Ascending aorta (tissue), 2 donors: ENCODE data around the gene SPPL2A. TPM values are rescaled to one million over a fixed set of nuclear protein-coding genes. Genes with fewer than 3 reads are reported as not detected.

Experiments
- DNase-seq, 2 donors: peaks; one replicate each; pipeline ENCODE4 v3.0.0-alpha.2; 2019; ENCODE audit warnings: low spot score in 2 of 2
- H3K27ac ChIP-seq, 2 donors: fragments of 200-600 bp; sonication (generic); one replicate each; pipeline ENCODE4 v1.5.1; 2016 to 2017; ENCODE audit warnings: mild to moderate bottlenecking in 1 of 2
- H3K27me3 ChIP-seq: fragments of 200-600 bp; sonication (generic); one replicate; pipeline ENCODE4 v1.5.1; 2017
- H3K36me3 ChIP-seq, 2 donors: fragments of 200-600 bp; sonication (generic); one replicate each; pipeline ENCODE4 v1.5.1; 2016
- H3K4me1 ChIP-seq, 2 donors: fragments of 200-600 bp; sonication (generic); one replicate each; pipeline ENCODE4 v1.5.1; 2016 to 2017; ENCODE audit warnings: mild to moderate bottlenecking in 1 of 2
- H3K4me3 ChIP-seq, 2 donors: fragments of 200-600 bp; sonication (generic); one replicate each; pipeline ENCODE4 v1.5.1; 2016 to 2017; ENCODE audit warnings: mild to moderate bottlenecking in 1 of 2
- H3K9me3 ChIP-seq, 2 donors: fragments of 200-600 bp; sonication (generic); one replicate each; pipeline ENCODE4 v1.5.1; 2016
- intact Hi-C: fragments of 100-400 bp; cut with DNase I; formaldehyde crosslinking; loops from one replicate; pipeline ENCODE4 v1.15.1; 2023
- total RNA-seq: library from RNA; depleted of rRNA; stranded (reverse); fragments of >200 nt; gene quantifications from one replicate; pipeline ENCODE4 v1.1.0, GENCODE V29; 2016
- TF ChIP-seq, protein P1 (sequence below), 3 experiments: fragments of 200-600 bp in 2 of 3; fragments of 450-650 bp in 1 of 3; sonication (generic) in 2 of 3; IDR thresholded peaks; one replicate each; pipeline ENCODE4 v1.5.1; 2016 to 2019; ENCODE audit warnings: antibody characterized with exemption in 3 of 3, mild to moderate bottlenecking in 1 of 3, moderate library complexity in 1 of 3

The SPPL2A gene
- total RNA-seq, 1 donor from 2014 or later, result 785 TPM

DNA sequence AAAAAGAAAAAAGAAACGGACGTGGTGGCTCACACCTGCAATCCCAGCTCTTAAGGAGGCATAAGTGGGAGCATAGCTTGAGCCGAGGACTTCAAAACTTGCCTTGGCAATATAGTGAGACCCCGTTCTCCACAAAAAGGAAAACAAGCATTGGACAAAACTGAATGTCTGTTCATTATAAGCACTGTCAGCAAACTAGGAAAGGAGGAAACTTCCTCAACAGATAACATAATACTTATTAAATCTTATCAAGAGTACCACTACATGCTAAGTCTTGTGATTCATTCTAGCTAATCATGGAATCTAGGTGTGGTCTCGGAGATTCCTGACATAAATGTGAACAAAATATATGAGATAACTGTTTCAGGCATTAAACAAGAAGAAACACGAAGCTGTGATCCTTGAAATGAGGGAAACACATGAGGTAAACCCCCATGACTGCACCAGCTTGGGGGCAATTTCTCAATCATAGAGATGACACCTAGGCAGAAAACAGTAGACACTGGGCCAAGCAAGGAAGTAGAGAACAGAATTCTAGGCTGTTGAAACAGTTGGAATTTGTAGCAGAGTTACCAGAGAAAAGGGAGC lies 112.3 kb downstream of the SPPL2A start:
- intact Hi-C loops, result no loop called here
- no peaks in the 10 kb centered on the region for H3K4me1 ChIP-seq
- H3K9me3 ChIP-seq, result no peaks in the 10 kb centered on the region
- H3K27ac ChIP-seq, result no peak overlapping the region
- DNase-seq, result no peak
- H3K4me3 ChIP-seq, result no peak overlapping the region
- H3K36me3 ChIP-seq, result peaks cover 43 to 82% of the 10 kb centered on the region in 2 donors
- TF ChIP-seq, protein P1, sequence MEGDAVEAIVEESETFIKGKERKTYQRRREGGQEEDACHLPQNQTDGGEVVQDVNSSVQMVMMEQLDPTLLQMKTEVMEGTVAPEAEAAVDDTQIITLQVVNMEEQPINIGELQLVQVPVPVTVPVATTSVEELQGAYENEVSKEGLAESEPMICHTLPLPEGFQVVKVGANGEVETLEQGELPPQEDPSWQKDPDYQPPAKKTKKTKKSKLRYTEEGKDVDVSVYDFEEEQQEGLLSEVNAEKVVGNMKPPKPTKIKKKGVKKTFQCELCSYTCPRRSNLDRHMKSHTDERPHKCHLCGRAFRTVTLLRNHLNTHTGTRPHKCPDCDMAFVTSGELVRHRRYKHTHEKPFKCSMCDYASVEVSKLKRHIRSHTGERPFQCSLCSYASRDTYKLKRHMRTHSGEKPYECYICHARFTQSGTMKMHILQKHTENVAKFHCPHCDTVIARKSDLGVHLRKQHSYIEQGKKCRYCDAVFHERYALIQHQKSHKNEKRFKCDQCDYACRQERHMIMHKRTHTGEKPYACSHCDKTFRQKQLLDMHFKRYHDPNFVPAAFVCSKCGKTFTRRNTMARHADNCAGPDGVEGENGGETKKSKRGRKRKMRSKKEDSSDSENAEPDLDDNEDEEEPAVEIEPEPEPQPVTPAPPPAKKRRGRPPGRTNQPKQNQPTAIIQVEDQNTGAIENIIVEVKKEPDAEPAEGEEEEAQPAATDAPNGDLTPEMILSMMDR (IDR thresholded peaks at IDR 0.05), result no peak
- H3K27me3 ChIP-seq, result no peaks in the 10 kb centered on the region

DNA sequence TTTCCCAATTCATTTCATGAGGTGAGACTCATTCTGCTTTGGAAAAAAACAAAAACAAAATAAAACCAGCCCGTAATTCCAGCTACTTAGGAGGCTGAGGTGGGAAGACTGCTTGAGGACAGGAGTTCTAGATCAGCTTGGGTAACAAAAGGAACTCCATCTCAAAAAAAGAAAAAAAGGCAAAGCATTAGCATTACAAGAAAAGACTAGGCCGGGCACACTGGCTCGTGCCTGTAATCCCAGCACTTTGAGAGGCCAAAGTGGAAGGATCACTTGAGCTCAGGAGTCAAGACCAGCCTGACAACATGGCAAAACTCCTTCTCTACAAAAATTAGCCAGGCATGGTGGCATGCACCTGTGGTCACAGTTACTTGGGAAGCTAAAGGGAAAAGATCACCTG lies 112.8 kb downstream of the SPPL2A start:
- H3K36me3 ChIP-seq, result peaks cover 42 to 79% of the 10 kb centered on the region in 2 donors
- intact Hi-C loops, result no loop called here

More for the DNA sequence above, 112.8 kb downstream of the SPPL2A start:
- TF ChIP-seq, protein P1 (IDR thresholded peaks at IDR 0.05), result no peak
- Histone ChIP-seq H3K4me1 (no peaks in the 10 kb centered on the region), H3K4me3 (no peak overlapping the region), H3K27me3 (no peaks in the 10 kb centered on the region), H3K9me3 (no peaks in the 10 kb centered on the region), H3K27ac (no peak overlapping the region)
- DNase-seq, result no peak

Other genes starting within 250 kb of the SPPL2A start
- gene USP50, start 219.0 kb downstream of the SPPL2A start, total RNA-seq, result not detected
- gene TRPM7, start 78.9 kb downstream of the SPPL2A start, total RNA-seq, result 24.1 TPM
- 5.2 TPM for gene AP4E1, start 143.0 kb upstream of the SPPL2A start, total RNA-seq